SK-N-SH (cell line): ENCODE results near the gene TLX2.

ENCODE experiments used
- CHD2 ChIP-seq: fragments of 150-350 bp; IDR thresholded peaks from 2 replicates; pipeline ENCODE4 v1.6.1; 2018; ENCODE audit warnings: low read length; ENCODE audit not compliant: partially characterized antibody
- EP300 ChIP-seq, 2 experiments: IDR thresholded peaks; 2 replicates each; pipeline versions ENCODE4 v1.4.0 to v1.6.1; 2012; ENCODE audit warnings: borderline replicate concordance in 1 of 2, low read depth in 1 of 2, low read length in 1 of 2
- EZH2phosphoT487 ChIP-seq: fragments of 200-600 bp; sonication (generic); IDR thresholded peaks from 2 replicates; pipeline ENCODE4 v1.6.1; 2017; ENCODE audit warnings: low read depth, mixed run types, mild to moderate bottlenecking, antibody characterized with exemption, moderate library complexity, borderline replicate concordance
- FOXJ3 ChIP-seq: sonication (generic); formaldehyde crosslinking; IDR thresholded peaks from 2 replicates; pipeline ENCODE4 v1.5.1; 2020; ENCODE audit warnings: mild to moderate bottlenecking, missing genetic modification reagents
- FOXM1 ChIP-seq: IDR thresholded peaks from 2 replicates; pipeline ENCODE4 v1.4.0; 2012; ENCODE audit warnings: low read depth, mild to moderate bottlenecking
- GATA2 ChIP-seq: sonication (generic); formaldehyde crosslinking; IDR thresholded peaks from 2 replicates; pipeline ENCODE4 v1.5.0; 2020; ENCODE audit warnings: mild to moderate bottlenecking, missing genetic modification reagents
- MXI1 ChIP-seq: IDR thresholded peaks from 2 replicates; pipeline ENCODE4 v1.6.1; 2012; ENCODE audit warnings: mild to moderate bottlenecking, low read depth, low read length, improper control_type of control experiment
- POLR2AphosphoS5 ChIP-seq: IDR thresholded peaks from 2 replicates; pipeline ENCODE4 v1.6.1; 2012; ENCODE audit warnings: low read depth, low read length
- RXRA ChIP-seq: IDR thresholded peaks from 2 replicates; pipeline ENCODE4 v1.4.0; 2012; ENCODE audit warnings: low read depth, mild to moderate bottlenecking, borderline replicate concordance
- TCF12 ChIP-seq: IDR thresholded peaks from 2 replicates; pipeline ENCODE4 v1.4.0; 2012
- YY1 ChIP-seq: IDR thresholded peaks from 2 replicates; pipeline ENCODE4 v1.4.0; 2012; ENCODE audit warnings: low read depth, mild to moderate bottlenecking
- TF ChIP-seq, protein P1 (sequence below): fragments of 200-600 bp; sonication (generic); IDR thresholded peaks from 2 replicates; pipeline ENCODE4 v1.6.1; 2017; ENCODE audit warnings: antibody characterized with exemption, mild to moderate bottlenecking, moderate library complexity
- TF ChIP-seq, protein P2 (sequence below): IDR thresholded peaks from 2 replicates; pipeline ENCODE4 v1.6.1; 2012; ENCODE audit warnings: mild to moderate bottlenecking, low read depth, low read length, moderate library complexity
- TF ChIP-seq, protein P3 (sequence below): IDR thresholded peaks from 2 replicates; pipeline ENCODE4 v1.4.0; 2012; ENCODE audit warnings: low read depth

DNA sequence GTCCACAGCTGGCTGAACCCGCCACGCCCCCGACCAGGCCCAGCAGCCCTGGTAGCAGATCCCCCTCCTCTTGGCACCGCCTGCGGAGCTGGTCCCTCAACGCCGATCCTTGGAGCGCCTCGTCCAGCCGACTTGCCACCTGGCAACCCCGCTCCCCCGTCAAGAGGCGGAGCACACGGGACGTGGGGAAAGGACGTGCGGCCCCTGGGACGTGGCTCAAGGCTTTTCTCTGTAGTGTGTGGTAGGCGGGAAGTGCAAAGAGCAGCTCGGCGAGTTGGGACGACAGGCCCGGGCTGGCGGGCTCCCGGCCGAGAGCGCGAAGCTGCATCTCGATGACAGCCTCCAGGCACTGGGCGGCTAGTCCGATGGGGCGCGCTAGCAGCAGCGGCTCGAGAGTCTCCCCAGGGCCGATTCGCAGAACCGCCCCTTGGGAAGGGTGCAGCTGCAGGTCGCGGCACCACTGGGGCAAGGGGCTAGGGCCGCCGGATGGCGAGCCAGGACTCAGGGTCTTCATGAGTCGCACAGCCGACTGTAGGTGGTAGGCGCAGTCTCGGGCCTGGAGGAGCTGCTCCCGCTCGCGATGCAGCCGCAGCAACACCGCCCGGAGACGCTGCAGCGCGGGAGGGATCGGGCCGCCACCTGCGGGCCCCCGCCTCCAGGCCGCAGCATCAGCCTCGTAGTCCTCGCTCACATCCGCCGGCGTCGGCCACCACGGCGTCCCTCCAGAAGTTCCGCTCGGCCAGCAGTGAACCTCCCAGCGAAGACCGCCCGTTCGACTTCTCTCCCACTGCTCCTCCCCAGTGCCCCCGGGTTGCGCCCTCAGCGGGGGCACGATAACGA is 32.1 kb upstream of the TLX2 start:
- TF ChIP-seq POLR2AphosphoS5 (no peak), GATA2 (no peak), EP300 (IDR thresholded peaks at IDR 0.05; ENCODE audit: borderline replicate concordance in 1 of 2, low read depth in 1 of 2, low read length in 1 of 2) (no peak), YY1 (no peak), TCF12 (no peak), EZH2phosphoT487 (no peak), MXI1 (peak; percentile 28; the same call in 1 of the 2 replicates), CHD2 (no peak), FOXM1 (no peak), RXRA (no peak), FOXJ3 (CRISPR knock-in tag) (no peak; the same call in 1 of the 2 replicates)
- TF ChIP-seq, protein P1, sequence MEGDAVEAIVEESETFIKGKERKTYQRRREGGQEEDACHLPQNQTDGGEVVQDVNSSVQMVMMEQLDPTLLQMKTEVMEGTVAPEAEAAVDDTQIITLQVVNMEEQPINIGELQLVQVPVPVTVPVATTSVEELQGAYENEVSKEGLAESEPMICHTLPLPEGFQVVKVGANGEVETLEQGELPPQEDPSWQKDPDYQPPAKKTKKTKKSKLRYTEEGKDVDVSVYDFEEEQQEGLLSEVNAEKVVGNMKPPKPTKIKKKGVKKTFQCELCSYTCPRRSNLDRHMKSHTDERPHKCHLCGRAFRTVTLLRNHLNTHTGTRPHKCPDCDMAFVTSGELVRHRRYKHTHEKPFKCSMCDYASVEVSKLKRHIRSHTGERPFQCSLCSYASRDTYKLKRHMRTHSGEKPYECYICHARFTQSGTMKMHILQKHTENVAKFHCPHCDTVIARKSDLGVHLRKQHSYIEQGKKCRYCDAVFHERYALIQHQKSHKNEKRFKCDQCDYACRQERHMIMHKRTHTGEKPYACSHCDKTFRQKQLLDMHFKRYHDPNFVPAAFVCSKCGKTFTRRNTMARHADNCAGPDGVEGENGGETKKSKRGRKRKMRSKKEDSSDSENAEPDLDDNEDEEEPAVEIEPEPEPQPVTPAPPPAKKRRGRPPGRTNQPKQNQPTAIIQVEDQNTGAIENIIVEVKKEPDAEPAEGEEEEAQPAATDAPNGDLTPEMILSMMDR = no peak
- TF ChIP-seq, protein P2, sequence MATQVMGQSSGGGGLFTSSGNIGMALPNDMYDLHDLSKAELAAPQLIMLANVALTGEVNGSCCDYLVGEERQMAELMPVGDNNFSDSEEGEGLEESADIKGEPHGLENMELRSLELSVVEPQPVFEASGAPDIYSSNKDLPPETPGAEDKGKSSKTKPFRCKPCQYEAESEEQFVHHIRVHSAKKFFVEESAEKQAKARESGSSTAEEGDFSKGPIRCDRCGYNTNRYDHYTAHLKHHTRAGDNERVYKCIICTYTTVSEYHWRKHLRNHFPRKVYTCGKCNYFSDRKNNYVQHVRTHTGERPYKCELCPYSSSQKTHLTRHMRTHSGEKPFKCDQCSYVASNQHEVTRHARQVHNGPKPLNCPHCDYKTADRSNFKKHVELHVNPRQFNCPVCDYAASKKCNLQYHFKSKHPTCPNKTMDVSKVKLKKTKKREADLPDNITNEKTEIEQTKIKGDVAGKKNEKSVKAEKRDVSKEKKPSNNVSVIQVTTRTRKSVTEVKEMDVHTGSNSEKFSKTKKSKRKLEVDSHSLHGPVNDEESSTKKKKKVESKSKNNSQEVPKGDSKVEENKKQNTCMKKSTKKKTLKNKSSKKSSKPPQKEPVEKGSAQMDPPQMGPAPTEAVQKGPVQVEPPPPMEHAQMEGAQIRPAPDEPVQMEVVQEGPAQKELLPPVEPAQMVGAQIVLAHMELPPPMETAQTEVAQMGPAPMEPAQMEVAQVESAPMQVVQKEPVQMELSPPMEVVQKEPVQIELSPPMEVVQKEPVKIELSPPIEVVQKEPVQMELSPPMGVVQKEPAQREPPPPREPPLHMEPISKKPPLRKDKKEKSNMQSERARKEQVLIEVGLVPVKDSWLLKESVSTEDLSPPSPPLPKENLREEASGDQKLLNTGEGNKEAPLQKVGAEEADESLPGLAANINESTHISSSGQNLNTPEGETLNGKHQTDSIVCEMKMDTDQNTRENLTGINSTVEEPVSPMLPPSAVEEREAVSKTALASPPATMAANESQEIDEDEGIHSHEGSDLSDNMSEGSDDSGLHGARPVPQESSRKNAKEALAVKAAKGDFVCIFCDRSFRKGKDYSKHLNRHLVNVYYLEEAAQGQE = no peak
- TF ChIP-seq, protein P3, sequence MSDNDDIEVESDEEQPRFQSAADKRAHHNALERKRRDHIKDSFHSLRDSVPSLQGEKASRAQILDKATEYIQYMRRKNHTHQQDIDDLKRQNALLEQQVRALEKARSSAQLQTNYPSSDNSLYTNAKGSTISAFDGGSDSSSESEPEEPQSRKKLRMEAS = no peak
